IPS-11a (cell line): ENCODE results near the gene HGFAC.

ENCODE experiments used
- H3K4me3 ChIP-seq: one replicate; pipeline ENCODE4 v1.5.1; 2013; ENCODE audit warnings: low read depth, low read length, control low read depth

The HGFAC gene

DNA sequence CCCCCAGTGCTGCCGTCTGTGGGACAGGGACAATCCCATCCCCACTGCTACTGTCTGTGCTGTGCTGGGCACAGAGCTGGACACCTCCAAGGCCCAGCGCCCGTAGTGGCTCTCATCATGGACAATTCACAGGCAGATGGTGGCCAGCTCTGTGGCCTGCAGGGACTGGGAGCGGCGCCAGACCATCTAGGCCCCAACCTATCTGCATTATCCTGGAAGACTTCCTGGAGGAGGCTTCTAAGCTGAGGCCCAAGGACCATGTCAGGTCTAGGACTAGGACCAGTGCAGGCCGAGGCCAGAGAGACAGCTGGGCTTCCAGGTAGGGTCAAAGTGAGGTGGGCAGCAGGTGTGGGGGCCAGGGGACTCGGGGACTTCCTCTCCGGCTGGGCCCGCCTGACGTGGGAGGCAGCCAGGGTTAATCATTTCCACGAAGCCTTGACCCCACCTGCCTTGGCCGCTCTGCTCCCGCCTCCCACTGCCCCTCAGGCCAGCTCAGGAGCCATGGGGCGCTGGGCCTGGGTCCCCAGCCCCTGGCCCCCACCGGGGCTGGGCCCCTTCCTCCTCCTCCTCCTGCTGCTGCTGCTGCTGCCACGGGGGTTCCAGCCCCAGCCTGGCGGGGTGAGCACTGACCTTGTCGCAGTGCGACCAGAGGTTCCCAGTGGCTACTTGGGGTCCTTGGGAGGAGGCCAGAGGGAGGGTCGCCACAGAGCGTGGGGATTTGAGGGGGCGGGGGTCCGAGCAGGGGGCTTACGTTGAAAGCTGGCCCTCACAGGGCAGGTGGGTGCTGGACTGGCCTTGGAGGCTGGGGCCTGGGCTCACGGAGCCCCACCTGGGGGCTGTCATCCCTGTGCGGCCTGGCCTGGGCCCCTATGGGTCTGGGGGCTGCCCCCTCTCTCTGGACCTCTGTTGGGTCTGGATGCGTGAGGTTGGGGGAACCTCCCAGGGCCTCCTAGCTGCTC, at the start of gene HGFAC:
Gene HGFAC (plus strand): TSS at position 468 of the 959 bp plus-strand sequence. CDS start 34 bp downstream, at position 502.
- H3K4me3 ChIP-seq: no peak within 1 kb of the TSS

DNA sequence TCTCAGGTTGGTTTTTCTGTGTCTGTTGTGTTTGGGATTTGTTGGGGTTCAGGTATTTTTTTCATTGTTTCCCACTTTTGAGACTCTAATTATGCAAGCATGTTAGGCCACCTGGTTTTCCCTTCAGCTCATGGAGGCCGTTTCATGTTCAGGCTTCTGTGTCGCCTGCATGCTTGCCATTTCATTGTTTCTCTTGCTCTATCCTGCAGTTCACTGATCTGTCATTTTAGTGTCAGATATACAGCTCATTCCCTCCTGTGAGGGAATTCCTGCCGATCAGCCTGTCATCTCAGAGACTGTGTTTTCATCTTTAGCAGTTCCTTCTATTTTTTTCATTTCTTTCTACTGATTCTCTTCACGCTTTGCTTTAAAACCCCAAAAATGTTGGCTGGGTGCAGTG, 49.4 kb upstream of the HGFAC start:
- no peak overlapping the region for H3K4me3 ChIP-seq

DNA sequence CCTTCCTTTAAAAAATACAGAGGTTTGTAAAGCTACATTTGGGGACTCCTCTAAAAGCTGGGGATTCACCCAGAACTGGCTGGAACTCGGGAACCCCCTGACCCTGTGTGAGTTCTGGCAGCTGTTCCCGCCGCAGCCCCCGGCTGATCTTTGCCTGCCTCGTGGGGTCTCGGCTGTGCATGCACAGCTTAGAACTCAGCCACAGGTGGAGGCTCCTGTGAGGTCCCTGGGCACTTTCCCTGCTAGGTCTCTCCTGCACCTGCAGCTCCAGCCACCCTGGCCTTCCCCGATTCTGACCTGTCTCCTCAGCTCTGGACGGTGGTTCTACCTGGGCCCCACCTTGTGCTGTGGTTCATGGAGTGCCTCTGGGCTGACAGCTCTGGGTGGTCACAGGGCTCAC, 48.6 kb upstream of the HGFAC start:
- H3K4me3 ChIP-seq: no peak overlapping the region

DNA sequence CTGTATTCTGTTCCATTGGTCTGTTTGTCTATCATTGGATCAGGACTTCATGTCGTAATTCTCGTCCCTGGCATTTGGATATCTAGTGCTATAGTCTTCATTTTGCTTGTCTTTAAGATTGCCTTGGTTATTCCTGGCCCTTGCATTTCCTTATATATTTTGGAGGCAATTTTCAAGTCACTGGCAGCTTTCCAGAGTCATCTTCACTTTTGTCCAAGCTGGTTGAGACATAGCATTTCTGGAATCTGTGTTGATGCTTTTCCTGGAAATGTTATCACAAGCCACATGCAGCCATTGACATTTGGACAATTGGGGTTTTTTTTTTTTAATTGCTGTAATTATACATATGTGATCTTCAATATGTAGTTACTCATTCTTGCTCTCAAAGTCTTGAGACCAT, 45.2 kb upstream of the HGFAC start:
- no peak overlapping the region for H3K4me3 ChIP-seq

DNA sequence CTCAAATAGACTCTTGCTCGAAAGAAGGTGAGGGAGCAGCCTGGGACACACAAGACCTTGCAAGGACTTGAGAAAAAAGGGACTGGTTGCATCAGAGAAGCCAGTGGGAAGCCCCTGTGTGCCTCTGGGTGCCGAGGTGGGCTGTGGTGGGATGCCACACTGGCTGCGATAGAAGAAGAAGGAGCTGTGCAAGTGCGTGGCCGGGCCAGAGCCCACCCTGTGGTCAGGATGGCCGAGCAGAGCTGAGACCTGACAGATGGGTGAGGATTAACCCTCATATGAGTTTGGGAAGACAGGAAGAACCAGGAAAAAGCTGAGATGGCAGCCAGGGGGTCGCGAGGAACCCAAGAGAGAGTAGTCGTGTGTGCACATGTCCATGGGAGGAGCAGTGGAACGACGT, 44.6 kb upstream of the HGFAC start:
- H3K4me3 ChIP-seq: no peak overlapping the region

DNA sequence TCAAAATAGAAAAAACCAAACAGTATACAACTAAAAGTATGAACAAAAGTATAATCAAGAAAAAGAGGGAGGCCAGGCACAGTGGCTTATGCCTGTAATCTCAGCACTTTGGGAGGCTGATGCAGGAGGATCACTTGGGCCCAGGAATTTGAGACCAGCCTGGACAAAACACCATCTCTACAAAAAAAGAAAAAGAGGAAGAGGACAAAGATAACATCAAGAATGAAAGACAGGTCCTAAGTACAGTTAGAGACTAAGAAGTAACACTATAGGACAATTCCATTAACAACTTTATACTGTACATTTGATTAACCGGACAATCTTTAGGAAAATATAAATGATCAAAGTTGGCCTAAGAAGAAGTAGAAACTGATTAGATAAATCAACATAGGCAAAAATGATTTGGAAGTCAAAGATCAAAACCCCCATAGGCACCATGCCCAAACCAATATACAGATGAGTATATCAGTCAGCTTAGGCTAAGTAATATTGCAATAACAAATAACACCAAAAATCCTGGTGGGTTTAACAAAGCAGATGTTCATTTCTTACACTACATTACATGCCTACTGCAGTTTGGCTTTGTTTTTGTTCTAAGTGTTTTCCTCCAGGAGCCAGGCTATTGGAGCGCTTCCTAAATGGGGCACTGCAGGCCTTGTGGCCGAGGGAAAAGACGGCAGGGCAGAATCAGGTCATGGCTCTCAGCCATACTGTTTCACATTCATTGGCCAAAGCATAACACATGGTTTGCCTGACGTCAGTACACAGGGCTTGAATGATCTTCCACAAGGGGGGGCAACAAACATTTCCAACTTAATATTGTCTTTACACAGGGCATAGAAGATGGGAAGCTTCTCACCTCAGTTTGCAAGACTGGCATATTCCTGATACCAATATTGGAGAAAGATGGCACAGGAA, 42.2 kb upstream of the HGFAC start:
- no peak overlapping the region for H3K4me3 ChIP-seq

DNA sequence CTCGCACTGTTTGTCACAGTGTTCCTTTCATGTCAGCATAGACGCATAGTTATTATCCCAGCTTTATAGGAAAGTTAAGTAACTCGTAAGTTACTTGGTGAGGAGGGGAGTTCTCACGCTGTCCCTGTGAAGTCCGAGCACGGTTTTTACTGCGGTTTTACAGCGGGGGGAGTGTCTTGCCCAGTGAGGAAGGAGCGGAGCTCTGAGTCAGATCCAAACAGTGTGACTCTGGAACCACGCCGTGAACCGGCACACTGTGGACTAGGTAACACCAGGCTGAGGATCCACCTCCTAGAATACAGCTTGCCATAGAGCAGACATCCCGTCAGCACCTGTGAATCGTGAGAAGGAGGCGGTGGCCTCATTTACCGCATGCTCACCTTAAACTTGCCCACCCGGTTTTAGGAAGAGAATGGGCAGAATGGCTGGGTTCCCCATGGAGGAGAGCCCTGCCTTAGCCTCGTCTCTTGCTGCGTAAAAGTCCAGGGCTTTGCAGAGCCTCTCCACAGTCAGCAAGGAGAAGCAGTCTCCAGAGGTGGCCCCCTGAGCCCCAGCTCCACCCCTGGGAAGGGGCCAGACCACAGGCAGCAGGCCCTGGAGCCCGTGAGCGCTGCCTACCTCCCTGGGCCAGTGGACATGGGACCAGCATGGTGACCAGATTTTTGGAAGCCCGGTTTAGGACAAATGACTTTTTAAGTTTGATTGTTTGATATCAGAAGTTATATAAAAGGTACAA, 40.2 kb upstream of the HGFAC start:
- no peak overlapping the region for H3K4me3 ChIP-seq

DNA sequence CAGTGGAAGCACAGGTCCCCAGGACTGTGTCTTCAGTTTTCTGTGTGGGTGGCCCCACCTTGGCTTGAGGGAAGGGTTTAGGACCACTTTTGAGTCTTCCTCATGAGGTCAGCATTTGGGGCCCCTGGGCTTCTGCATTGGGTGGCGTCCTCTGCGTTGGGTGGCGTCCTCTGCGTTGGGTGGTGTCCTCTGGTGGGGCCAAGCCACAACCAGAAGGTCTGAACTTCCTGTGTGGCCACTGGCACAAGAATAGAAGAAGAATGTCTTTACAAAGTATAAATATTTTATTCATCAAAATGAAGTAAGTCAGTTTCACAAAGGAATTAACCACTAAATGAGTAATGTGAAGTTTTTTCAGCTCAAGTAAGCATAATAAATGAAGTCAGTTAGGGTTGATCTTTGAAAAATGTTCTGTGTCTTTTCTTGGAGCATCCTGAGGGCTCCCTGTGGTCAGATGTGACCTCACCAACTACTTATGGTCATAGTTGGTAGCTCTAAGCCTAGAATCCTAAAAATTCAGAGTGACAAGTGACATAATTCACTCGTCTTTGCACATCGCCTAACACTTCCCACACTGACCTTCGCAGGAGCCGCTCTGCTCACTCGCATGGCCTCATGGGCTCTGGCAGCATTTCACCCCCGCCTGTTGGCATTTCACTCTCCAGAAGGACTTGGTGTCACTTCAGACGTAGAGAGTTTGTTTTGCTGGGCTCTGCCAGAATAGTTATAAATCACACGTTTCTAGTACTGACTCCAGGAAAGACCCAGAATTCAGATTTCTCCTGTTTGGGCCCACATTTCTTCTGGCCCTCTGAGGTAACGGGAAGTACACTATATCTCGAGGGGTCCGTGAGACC, 39.0 kb upstream of the HGFAC start:
- H3K4me3 ChIP-seq: no peak overlapping the region

DNA sequence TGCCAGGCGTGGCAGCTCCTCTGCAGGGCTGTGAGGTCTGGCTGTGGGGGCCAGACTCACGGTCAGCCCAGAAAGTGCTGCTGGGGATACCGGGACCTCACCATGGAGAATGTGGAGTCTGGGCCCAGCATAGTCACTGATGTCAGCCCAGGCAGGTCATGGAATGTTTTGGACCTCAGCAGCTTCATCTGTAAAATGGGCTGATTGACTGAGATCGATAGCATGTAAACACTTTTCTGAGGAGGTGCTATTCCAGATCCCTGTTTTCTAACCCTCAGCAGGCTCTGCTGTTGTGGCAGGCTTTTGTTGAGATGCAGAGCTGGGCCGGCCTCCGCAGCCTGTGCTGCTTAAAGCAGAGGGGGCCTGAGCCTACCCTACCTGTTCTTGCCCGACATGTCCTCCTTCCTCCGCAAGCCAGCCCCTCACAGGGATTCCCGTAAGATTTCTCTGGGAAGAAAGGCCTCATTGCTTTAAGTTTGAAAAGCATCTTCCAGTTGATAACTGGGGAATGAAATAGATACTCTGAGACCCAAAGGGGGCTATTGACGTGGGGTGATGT, 38.3 kb upstream of the HGFAC start:
- no peak overlapping the region for H3K4me3 ChIP-seq

DNA sequence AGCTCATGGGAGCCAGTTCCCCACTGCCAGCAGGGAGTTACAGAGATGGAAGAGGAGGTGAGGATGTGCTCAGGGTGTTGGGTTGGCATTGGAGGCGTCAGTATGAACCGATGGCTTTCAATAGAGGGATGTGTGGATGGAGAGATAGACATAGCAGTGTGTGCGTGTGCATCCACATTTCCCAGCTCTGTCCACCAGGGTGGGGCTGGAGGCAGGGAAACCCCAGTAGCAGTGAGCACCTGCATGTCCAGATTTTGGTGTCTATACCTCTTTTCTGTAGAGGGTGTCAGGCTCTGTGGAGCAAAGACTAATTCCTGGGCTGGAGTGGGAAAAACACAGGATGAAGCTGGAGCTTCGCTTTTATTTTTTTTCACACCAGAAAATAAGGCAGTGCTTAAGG, 37.2 kb upstream of the HGFAC start:
- no peak overlapping the region for H3K4me3 ChIP-seq

DNA sequence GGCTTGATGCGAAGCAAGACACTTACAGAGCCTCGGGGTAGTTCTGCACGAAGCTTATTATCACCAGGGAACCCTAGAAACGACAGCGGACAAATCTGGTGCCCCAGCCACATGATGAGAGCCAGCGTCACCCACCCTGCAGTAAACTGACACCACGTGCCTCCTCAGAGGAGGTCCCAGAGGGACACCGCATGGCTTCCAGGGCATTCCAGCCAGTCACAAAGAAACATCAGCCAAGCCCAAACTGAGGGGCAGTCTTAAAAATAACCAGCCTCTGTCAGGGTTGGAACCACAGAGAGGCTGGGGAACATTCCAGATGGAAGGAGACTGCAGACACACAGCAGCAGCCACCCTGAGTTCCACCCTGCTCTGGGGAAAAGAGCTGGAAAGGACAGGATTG, 36.6 kb upstream of the HGFAC start:
- H3K4me3 ChIP-seq: no peak overlapping the region

DNA sequence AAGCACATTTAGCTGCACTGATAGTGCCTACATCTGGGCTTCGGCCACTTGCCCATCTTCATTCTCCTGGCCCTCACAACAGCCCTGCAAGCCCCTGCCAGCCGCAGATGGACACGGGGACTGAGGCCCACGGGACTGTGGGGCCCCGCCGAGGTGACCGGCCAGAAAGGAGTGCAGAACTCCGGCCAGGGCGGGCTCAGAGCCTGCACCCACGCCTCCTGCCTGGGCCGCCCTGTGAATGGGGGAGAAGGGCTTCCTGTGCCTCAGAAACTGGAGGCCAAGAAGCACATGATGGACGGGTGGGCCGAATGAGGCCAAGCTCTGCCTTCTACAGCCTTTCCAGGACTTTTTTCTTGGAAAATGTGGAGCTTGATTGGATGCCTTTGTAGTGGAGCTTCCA, 35.7 kb upstream of the HGFAC start:
- no peak overlapping the region for H3K4me3 ChIP-seq

DNA sequence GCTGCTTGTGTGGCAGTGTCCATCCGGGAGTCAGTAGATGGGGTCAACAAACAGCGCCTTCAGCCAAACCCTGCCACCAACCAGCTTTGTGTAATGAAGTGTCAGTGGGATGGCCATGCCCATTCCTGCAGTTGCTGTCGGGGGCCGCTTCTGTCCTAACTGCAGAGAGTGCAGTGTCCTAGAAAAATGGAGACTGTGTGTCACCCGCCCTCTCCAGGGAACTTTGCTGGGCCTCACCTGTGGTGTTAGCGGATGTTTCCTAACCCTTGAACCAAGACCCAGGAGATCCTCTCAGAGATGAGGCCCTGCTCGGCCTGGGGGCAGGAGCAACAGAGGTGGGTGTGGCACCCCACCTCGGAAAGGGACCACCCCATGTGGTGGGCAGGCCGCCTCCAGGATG, 35.3 kb upstream of the HGFAC start:
- no peak overlapping the region for H3K4me3 ChIP-seq

DNA sequence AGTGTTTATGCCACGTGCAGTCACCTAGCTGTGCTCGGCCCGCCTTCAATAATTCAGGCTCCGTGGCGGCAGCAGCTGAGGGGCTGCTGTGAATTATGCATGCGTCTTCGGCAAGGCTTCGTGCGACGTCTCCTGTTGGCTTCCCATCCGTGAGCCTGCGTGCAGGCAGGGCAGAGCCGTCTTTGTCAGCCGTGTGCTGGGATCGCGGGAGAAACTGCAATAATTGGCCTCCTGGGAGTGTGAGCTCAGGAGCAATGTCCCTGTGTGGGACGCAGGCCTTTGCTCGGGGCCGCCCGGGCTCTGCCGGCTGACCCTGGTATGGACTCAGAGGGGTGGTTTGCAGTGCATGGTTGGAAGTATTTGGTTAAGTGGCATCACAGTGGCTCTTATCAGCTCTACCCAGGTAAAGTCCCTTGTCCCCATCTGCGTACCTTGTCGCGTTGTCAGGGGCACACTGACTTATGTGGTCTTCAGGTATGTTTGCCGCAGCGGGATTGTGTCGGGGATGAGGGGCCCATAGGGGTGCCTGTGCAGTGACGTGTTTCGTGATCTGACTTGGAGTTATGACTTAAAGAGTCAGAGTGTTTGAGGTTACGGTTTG, 34.5 kb upstream of the HGFAC start:
- H3K4me3 ChIP-seq: no peak overlapping the region

DNA sequence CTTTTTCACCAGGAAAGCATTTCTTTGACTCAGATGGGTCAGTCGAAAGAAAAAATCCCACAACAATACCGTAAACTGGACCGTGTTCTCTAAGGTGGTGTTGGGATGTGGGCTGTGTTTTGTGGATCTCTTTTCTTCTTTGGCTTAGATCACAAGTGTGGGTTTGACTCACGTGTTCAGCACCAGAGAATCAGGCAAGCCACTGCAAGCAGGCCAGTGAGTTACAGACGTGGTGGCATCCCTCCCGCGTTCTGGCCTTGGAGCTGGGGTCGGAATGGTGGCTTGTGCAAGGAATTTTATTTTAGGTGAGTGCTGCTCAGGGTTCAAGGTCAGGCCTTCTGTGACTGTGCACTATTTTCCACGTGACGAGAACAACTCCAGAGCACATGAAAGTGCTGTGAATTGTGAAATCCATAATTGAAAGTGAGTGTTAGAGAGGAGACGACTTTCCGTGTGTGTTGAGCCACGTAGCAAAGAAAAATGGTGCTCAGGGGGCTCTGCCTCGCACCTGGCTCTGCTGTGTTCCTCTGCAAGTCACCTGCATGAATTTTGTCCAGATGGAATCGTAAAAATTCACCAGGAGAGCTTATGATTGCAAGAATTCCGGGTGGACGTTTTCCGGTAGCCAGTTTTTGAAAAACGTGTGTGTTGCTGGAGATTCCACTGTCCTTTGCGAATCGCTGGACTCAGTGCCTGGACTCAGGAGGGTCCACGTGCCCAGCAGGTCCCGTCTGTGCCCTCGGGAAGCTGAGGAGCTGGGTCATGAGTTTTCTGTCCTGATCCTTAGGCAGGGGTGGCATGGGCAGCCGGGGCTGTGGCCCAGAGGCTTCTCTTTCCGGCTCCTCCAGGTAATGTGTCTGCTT, 33.6 kb upstream of the HGFAC start:
- no peak overlapping the region for H3K4me3 ChIP-seq

DNA sequence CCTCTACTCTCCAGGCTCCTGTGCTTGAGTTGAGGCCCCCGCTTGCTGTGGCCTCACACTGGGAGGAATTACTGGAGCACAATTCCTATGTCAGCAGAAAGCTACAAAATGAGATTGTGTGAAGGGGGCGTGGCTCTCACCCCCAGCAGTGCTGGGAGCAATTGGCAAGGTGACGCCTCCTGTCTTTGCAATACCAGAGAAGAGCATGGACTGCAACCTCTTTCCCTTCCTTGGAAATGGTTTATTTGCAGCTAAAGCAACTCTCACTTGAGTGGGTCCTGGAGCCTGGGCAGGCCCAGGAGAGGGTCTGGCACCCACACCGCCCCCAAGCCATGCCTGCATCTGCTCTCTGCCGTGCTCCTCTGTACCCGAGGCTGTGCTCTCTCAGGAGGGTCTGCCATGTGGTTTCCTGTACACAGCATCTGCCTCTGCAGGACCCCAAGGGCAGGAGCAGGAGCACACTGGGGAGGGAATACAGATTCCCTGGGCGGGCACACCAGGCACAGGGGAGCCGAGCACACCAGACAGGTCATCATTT, 32.9 kb upstream of the HGFAC start:
- H3K4me3 ChIP-seq: no peak overlapping the region

DNA sequence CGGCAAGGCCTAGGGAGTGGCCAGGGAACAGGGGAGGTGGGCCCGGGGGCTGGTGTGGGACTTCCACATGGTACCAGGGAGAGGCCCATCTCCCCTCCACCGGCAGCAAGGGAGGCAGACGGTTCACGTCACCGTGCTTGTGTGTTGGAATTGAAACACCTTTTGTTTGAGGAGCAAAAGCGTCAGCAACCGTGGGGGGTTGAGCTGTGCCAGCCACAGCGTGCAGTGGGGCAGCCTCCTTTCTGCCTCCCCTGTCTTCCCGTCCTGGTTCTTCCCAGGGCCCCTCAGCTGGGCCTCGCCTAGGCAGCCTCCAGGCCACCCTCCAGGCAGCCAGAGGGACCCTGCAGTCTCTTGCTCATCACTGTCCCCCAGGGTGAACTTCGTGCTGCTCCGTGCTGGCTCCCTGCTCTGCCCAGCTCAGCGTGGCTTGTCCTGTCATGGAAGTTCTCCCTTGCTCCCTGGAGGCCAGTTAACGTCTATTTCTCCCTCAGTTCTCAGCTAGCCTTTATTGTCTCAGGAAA, 32.1 kb upstream of the HGFAC start:
- H3K4me3 ChIP-seq: no peak overlapping the region
